GM12878 (cell line): Measurements from ENCODE around the gene RESP18. TPM values are rescaled to one million over a fixed set of nuclear protein-coding genes. Genes with fewer than 3 reads are reported as not detected.

Source experiments
- ATAC-seq: fragments of 200-7000 bp; cut with Tn5 transposase; 3 replicates; pipeline ENCODE4 v1.9.1; 2020; ENCODE audit warnings: mild to moderate bottlenecking, moderate library complexity
- BruUV-seq: library from RNA; stranded (reverse); fragments of 400-500 nt; replicated peaks from 2 replicates; lab custom pipeline; 2021; lab: Mats Ljungman, UMichigan
- CTCF ChIA-PET: fragments of 300-600 bp; sonication (Branson Sonifier 250); formaldehyde crosslinking; extraction: SDS; loops from one replicate; lab custom pipeline; 2021; ENCODE audit warnings: inconsistent platforms; lab: Yijun Ruan, JAX
- POLR2A ChIA-PET: fragments of 350-600 bp; formaldehyde crosslinking; extraction: SDS; loops from one replicate; lab custom pipeline; 2021; ENCODE audit warnings: inconsistent platforms; lab: Charles Lee
- RAD21 ChIA-PET: fragments of 300-600 bp; sonication (Branson Sonifier 250); formaldehyde crosslinking; loops from one replicate; lab custom pipeline; 2023; ENCODE audit warnings: antibody characterized with exemption; ENCODE audit not compliant: unreplicated experiment; lab: Charles Lee
- SMC1A ChIA-PET: fragments of 300-600 bp; sonication (Branson Sonifier 250); formaldehyde crosslinking; loops from one replicate; lab custom pipeline; 2023; ENCODE audit not compliant: unreplicated experiment, uncharacterized antibody; lab: Charles Lee
- DNase-seq: peaks from one replicate; pipeline ENCODE4 v3.0.0-alpha.2; 2011; ENCODE audit warnings: low read depth, low spot score
- FAIRE-seq: peaks from 3 replicates; lab custom pipeline; 2011; peaks lifted over from hg19 to GRCh38; lab: Jason Lieb, UNC
- H2AFZ ChIP-seq: 2 replicates; pipeline ENCODE4 v1.6.0; 2011; ENCODE audit warnings: low read depth, low read length, control low read depth; ENCODE audit not compliant: control insufficient read depth
- H3K27ac ChIP-seq: 2 replicates; pipeline ENCODE4 v1.5.1; 2011; ENCODE audit warnings: control low read depth; ENCODE audit not compliant: control insufficient read depth, insufficient read depth
- H3K27me3 ChIP-seq, 2 experiments: replicated peaks in 1 of 2; 2 replicates each; pipeline versions ENCODE4 v1.6.0 to v1.6.1; 2011; ENCODE audit warnings: low read length in 1 of 2; ENCODE audit not compliant: control insufficient read depth in 2 of 2, insufficient read depth in 2 of 2
- H3K36me3 ChIP-seq, 2 experiments: 2 replicates each; pipeline ENCODE4 v1.5.1; 2011; ENCODE audit warnings: low read length in 1 of 2; ENCODE audit not compliant: control insufficient read depth in 2 of 2, insufficient read depth in 2 of 2
- H3K4me1 ChIP-seq: 2 replicates; pipeline ENCODE4 v1.6.1; 2011; ENCODE audit warnings: mild to moderate bottlenecking, low read length, moderate library complexity, mixed read lengths; ENCODE audit not compliant: control insufficient read depth, insufficient read depth
- H3K4me2 ChIP-seq: 2 replicates; pipeline ENCODE4 v1.6.0; 2011; ENCODE audit warnings: control low read depth; ENCODE audit not compliant: control insufficient read depth, insufficient read depth
- H3K4me3 ChIP-seq: fragments of 200-600 bp; sonication (generic); 2 replicates; pipeline ENCODE4 v1.5.1; 2016
- H3K79me2 ChIP-seq: 2 replicates; pipeline ENCODE4 v1.6.0; 2011; ENCODE audit warnings: low read length; ENCODE audit not compliant: control insufficient read depth, insufficient read depth
- H3K9ac ChIP-seq: 2 replicates; pipeline ENCODE4 v1.8.0; 2011; ENCODE audit warnings: low read length, control low read depth, mixed read lengths; ENCODE audit not compliant: control insufficient read depth, insufficient read depth
- H3K9me3 ChIP-seq: replicated peaks from 3 replicates; pipeline ENCODE4 v1.5.1; 2011; ENCODE audit warnings: mild to moderate bottlenecking, low read length; ENCODE audit not compliant: control insufficient read depth, insufficient read depth
- H4K20me1 ChIP-seq: 2 replicates; pipeline ENCODE4 v1.6.0; 2011; ENCODE audit not compliant: control insufficient read depth, insufficient read depth
- BMI1 ChIP-seq: fragments of 450-650 bp; IDR thresholded peaks from 2 replicates; pipeline ENCODE4 v1.6.1; 2016; ENCODE audit warnings: mild to moderate bottlenecking, moderate library complexity, borderline replicate concordance
- CHD2 ChIP-seq: IDR thresholded peaks from 2 replicates; pipeline ENCODE4 v1.6.1; 2011; ENCODE audit warnings: low read depth, low read length, improper control_type of control experiment, borderline replicate concordance
- MEF2B ChIP-seq: fragments of 450-650 bp; IDR thresholded peaks from 2 replicates; pipeline ENCODE4 v1.6.1; 2018; ENCODE audit warnings: mild to moderate bottlenecking, moderate library complexity; ENCODE audit not compliant: partially characterized antibody, poor library complexity, severe bottlenecking
- PAX5 ChIP-seq: IDR thresholded peaks from 2 replicates; pipeline ENCODE4 v1.6.1; 2011; ENCODE audit warnings: low read depth, low read length, borderline replicate concordance
- PML ChIP-seq: IDR thresholded peaks from 2 replicates; pipeline ENCODE4 v1.6.1; 2012; ENCODE audit warnings: low read length, inconsistent platforms
- RAD21 ChIP-seq: IDR thresholded peaks from 2 replicates; pipeline ENCODE4 v1.6.1; 2011; ENCODE audit warnings: mild to moderate bottlenecking, low read depth, low read length, moderate library complexity; ENCODE audit not compliant: insufficient read depth
- RUNX3 ChIP-seq: IDR thresholded peaks from 2 replicates; pipeline ENCODE4 v1.6.1; 2012; ENCODE audit warnings: low read length, inconsistent platforms
- SMAD5 ChIP-seq: IDR thresholded peaks from 2 replicates; pipeline ENCODE4 v1.6.1; 2016; ENCODE audit warnings: antibody characterized with exemption, low read depth
- SREBF1 ChIP-seq: IDR thresholded peaks from 2 replicates; pipeline ENCODE4 v1.6.1; 2012; ENCODE audit warnings: mild to moderate bottlenecking, low read length
- TBL1XR1 ChIP-seq: IDR thresholded peaks from 2 replicates; pipeline ENCODE4 v1.6.1; 2012; ENCODE audit warnings: low read depth, low read length, improper control_type of control experiment
- ZZZ3 ChIP-seq: IDR thresholded peaks from 2 replicates; pipeline ENCODE4 v1.6.1; 2011; ENCODE audit warnings: low read depth; ENCODE audit not compliant: control insufficient read depth, insufficient read length
- WGBS: methylation state at CpG from one replicate; pipeline ENCODE4 v1.1.6; 2016; ENCODE audit warnings: low lambda C conversion rate; ENCODE audit not compliant: insufficient replicate concordance, insufficient coverage; ENCODE audit errors: missing lambda C conversion rate; 5-methylcytosine and 5-hydroxymethylcytosine counted together
- in situ Hi-C: fragments of 300-500 bp; cut with MboI; formaldehyde crosslinking; loops from 9 replicates; pipeline ENCODE4 v1.14.3; 2018; ENCODE audit warnings: mixed read lengths
- intact Hi-C: fragments of 100-400 bp; cut with micrococcal nuclease; formaldehyde crosslinking; loops from one replicate; pipeline ENCODE4 v1.14.2; 2022; ENCODE audit not compliant: unreplicated experiment
- polyA plus RNA-seq, 11 experiments: library from polyadenylated mRNA; depleted of rRNA in 4 of 11; unstranded in 6 of 11; stranded (reverse) in 5 of 11; fragments of >200 nt; fragmentation: Nextera tagmentation in 4 of 11; fragmentation: Illumina TruSeq in 1 of 11; extraction: Ambion mirVana in 4 of 11; extraction: Trizol in 1 of 11; gene quantifications; 1 replicate in 1 of 11; 2 replicates in 10 of 11; pipeline versions ENCODE4 v1.2.1 to v1.2.3, GENCODE V29; 2011 to 2016; ENCODE audit warnings: inconsistent platforms in 2 of 11, missing spikeins in 2 of 11, low read depth in 1 of 11
- total RNA-seq, 4 experiments: library from RNA; depleted of rRNA in 3 of 4; stranded (reverse); fragments of >200 nt in 3 of 4; fragmentation: Illumina TruSeq in 1 of 4; extraction: Trizol in 1 of 4; gene quantifications; 2 replicates each; pipeline versions ENCODE4 v1.2.1 to v1.2.3, GENCODE V29; 2013 to 2021
- TF ChIP-seq, protein P1 (sequence below): fragments of 150-350 bp; IDR thresholded peaks from 2 replicates; pipeline ENCODE4 v1.6.1; 2014; ENCODE audit warnings: mild to moderate bottlenecking, low read depth, low read length
- TF ChIP-seq, protein P2 (sequence below): IDR thresholded peaks from 2 replicates; pipeline ENCODE4 v1.6.1; 2011; ENCODE audit warnings: borderline replicate concordance, low read depth, mild to moderate bottlenecking, moderate library complexity, mixed read lengths, low read length; ENCODE audit not compliant: insufficient read depth; ENCODE audit errors: extremely low read length
- TF ChIP-seq, protein P3 (sequence below): fragments of 150-350 bp; IDR thresholded peaks from 2 replicates; pipeline ENCODE4 v1.6.1; 2016; ENCODE audit warnings: low read depth, low read length

RESP18 gene
- total and polyA plus RNA-seq, 10 of the 15 experiments (the other 5 are each of a cell fraction or from before 2014, with no cell fraction given) = not detected

DNA sequence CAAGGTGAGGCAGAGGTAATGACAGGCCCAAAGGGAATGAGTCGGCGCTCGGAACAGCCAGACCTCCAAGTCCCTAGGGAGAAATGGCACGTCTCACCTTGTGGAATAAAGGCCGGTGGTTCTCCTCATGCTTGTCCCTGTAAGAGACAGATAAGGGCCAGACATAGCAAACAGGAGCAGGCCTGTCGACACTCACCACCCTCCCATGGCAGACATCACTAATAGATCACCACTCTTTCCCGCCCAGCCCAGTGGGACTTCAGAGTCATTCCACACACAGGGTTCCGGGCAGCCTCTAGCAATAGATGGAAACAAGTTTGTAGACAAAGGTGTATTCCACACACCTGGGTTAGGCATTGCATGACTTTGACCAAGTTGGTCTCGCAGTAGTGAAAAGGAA lies 48.9 kb upstream of the RESP18 start:
- Histone ChIP-seq H3K4me1 (peaks cover under 1% of the 10 kb centered on the region; the same call in 1 of the 2 replicates), H3K27ac (no peak overlapping the region), H3K4me2 (no peak overlapping the region), H3K27me3 (no peaks in the 10 kb centered on the region), H3K9ac (no peak overlapping the region), H3K9me3 (no peaks in the 10 kb centered on the region), H3K36me3 (peaks cover 10 to 16% of the 10 kb centered on the region in 2 experiments; a peak in 3 of 4 replicates), H3K4me3 (no peak overlapping the region), H3K79me2 (peaks cover under 1% of the 10 kb centered on the region; the same call in 1 of the 2 replicates), H2AFZ (no peak overlapping the region), H4K20me1 (no peaks in the 10 kb centered on the region)
- ATAC-seq (no peak), FAIRE-seq (no peak), DNase-seq (no peak)
- ChIA-PET RAD21 (no interaction called here), POLR2A (no interaction called here), CTCF (no interaction called here), SMC1A (no interaction called here)
- BruUV-seq = no TSS peak
- WGBS = 98% methylated on average over 9 of the region's 9 CpGs
- in situ Hi-C loops (no loop called here), intact Hi-C loops (no loop called here)
- TF ChIP-seq, protein P1, sequence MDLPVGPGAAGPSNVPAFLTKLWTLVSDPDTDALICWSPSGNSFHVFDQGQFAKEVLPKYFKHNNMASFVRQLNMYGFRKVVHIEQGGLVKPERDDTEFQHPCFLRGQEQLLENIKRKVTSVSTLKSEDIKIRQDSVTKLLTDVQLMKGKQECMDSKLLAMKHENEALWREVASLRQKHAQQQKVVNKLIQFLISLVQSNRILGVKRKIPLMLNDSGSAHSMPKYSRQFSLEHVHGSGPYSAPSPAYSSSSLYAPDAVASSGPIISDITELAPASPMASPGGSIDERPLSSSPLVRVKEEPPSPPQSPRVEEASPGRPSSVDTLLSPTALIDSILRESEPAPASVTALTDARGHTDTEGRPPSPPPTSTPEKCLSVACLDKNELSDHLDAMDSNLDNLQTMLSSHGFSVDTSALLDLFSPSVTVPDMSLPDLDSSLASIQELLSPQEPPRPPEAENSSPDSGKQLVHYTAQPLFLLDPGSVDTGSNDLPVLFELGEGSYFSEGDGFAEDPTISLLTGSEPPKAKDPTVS = no peak
- TF ChIP-seq, protein P2, sequence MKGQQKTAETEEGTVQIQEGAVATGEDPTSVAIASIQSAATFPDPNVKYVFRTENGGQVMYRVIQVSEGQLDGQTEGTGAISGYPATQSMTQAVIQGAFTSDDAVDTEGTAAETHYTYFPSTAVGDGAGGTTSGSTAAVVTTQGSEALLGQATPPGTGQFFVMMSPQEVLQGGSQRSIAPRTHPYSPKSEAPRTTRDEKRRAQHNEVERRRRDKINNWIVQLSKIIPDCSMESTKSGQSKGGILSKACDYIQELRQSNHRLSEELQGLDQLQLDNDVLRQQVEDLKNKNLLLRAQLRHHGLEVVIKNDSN = no peak

DNA sequence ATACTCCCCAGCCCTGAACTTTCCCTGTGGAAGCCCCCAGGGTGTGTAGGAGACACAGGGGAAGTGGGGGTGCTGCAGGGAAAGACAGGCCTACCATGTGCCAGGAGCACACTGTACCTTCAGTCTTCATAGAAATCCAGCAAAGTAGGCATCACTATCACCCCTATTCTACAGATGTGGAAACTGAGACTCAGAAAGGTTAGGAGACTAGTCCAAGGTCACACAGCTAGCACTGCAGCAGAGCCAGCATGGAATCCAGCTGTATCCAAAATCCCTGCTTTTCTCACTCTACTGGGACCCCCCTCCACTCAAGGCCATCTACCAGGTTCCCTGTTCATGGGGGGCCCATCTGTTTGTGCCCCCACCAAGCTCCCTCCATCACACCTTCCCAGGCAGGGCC lies 48.4 kb upstream of the RESP18 start:
- CTCF ChIA-PET = no interaction called here
- POLR2A ChIA-PET = no interaction called here
- Histone ChIP-seq H3K9ac (no peak overlapping the region), H3K79me2 (no peaks in the 10 kb centered on the region), H3K27me3 (no peaks in the 10 kb centered on the region), H3K4me2 (no peak overlapping the region), H2AFZ (no peak overlapping the region), H3K4me1 (no peaks in the 10 kb centered on the region), H3K9me3 (no peaks in the 10 kb centered on the region), H3K27ac (no peak overlapping the region), H4K20me1 (no peaks in the 10 kb centered on the region), H3K36me3 (peaks cover 9 to 16% of the 10 kb centered on the region in 2 experiments; a peak in 3 of 4 replicates), H3K4me3 (no peak overlapping the region)
- in situ Hi-C loops = no loop called here
- DNase-seq (no peak), FAIRE-seq (no peak), ATAC-seq (no peak)
- SMC1A ChIA-PET = no interaction called here
- BruUV-seq = no TSS peak
- RAD21 ChIA-PET = no interaction called here
- intact Hi-C loops = no loop called here
- TF ChIP-seq RAD21 (no peak), SMAD5 (no peak), PAX5 (no peak), RUNX3 (no peak), PML (no peak), MEF2B (no peak), ZZZ3 (no peak), TBL1XR1 (no peak), CHD2 (no peak), SREBF1 (no peak), BMI1 (no peak)
- TF ChIP-seq, protein P3, sequence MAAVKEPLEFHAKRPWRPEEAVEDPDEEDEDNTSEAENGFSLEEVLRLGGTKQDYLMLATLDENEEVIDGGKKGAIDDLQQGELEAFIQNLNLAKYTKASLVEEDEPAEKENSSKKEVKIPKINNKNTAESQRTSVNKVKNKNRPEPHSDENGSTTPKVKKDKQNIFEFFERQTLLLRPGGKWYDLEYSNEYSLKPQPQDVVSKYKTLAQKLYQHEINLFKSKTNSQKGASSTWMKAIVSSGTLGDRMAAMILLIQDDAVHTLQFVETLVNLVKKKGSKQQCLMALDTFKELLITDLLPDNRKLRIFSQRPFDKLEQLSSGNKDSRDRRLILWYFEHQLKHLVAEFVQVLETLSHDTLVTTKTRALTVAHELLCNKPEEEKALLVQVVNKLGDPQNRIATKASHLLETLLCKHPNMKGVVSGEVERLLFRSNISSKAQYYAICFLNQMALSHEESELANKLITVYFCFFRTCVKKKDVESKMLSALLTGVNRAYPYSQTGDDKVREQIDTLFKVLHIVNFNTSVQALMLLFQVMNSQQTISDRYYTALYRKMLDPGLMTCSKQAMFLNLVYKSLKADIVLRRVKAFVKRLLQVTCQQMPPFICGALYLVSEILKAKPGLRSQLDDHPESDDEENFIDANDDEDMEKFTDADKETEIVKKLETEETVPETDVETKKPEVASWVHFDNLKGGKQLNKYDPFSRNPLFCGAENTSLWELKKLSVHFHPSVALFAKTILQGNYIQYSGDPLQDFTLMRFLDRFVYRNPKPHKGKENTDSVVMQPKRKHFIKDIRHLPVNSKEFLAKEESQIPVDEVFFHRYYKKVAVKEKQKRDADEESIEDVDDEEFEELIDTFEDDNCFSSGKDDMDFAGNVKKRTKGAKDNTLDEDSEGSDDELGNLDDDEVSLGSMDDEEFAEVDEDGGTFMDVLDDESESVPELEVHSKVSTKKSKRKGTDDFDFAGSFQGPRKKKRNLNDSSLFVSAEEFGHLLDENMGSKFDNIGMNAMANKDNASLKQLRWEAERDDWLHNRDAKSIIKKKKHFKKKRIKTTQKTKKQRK = no peak
